HCT116 (cell line): ENCODE data around the gene ARL14. TPM values are rescaled to one million over a fixed set of nuclear protein-coding genes. Genes with fewer than 3 reads are reported as not detected.
"Not testable (repeated sequence)": the region's sequence is repeated elsewhere in the genome, so short reads cannot be mapped to it uniquely, and the experiment has no call there.

Experiments
- ATAC-seq: fragments of 200-7000 bp; cut with Tn5 transposase; 2 replicates; pipeline ENCODE4 v1.9.1; 2020; ENCODE audit warnings: mild to moderate bottlenecking, moderate library complexity
- BruUV-seq: library from RNA; stranded (reverse); fragments of 400-500 nt; replicated peaks from 2 replicates; lab custom pipeline; 2021; lab: Mats Ljungman, UMichigan
- CTCF ChIA-PET: fragments of 300-600 bp; sonication (Branson Sonifier 250); formaldehyde crosslinking; loops from one replicate; lab custom pipeline; 2021; ENCODE audit warnings: antibody characterized with exemption; lab: Charles Lee
- POLR2A ChIA-PET: fragments of 300-600, 350-600 bp; sonication (Branson Sonifier 250); formaldehyde crosslinking; loops from one replicate; lab custom pipeline; 2021; ENCODE audit warnings: antibody characterized with exemption; lab: Charles Lee
- RAD21 ChIA-PET, 2 experiments: fragments of 300-600 bp; sonication (Branson Sonifier 250); formaldehyde crosslinking; loops; one replicate each; lab custom pipeline; 2023; ENCODE audit warnings: low total read pairs in 2 of 2; ENCODE audit not compliant: uncharacterized antibody in 2 of 2, unreplicated experiment in 2 of 2, low non-redundant PET in 1 of 2; lab: Charles Lee
- DNase-seq: peaks from one replicate; pipeline ENCODE4 v3.0.0-alpha.2; 2010; ENCODE audit warnings: low read depth, low spot score
- H2AFZ ChIP-seq: fragments of 200-600 bp; shearing (Covaris generic), sonication (generic); 2 replicates; pipeline ENCODE4 v1.6.1; 2017; ENCODE audit warnings: low read depth, mixed run types, mixed read lengths, antibody characterized with exemption, low read length; ENCODE audit not compliant: poor library complexity, severe bottlenecking
- H3K27ac ChIP-seq: 2 replicates; pipeline ENCODE4 v1.5.1; 2012; ENCODE audit warnings: low read depth, low read length
- H3K27me3 ChIP-seq: fragments of 200-600 bp; sonication (generic); 2 replicates; pipeline ENCODE4 v1.6.1; 2016; ENCODE audit warnings: mixed run types, low read length, mixed read lengths; ENCODE audit not compliant: insufficient read depth
- H3K36me3 ChIP-seq, 2 experiments: fragments of 200-500 bp in 1 of 2; fragments of 200-600 bp in 1 of 2; sonication (Bioruptor generic) in 1 of 2; sonication (generic) in 1 of 2; 2 replicates each; pipeline versions ENCODE4 v1.5.1 to v1.6.1; 2014 to 2016; ENCODE audit warnings: low read length in 2 of 2, inconsistent platforms in 1 of 2, mixed read lengths in 1 of 2, mixed run types in 1 of 2; ENCODE audit not compliant: insufficient read depth in 2 of 2, control insufficient read depth in 1 of 2
- H3K4me1 ChIP-seq, 2 experiments: fragments of 200-600 bp in 1 of 2; sonication (generic) in 1 of 2; 2 replicates each; pipeline versions ENCODE4 v1.5.1 to v1.6.1; 2012 to 2017; ENCODE audit warnings: low read length in 2 of 2, inconsistent platforms in 1 of 2, mild to moderate bottlenecking in 1 of 2, mixed read lengths in 1 of 2, mixed run types in 1 of 2, moderate library complexity in 1 of 2; ENCODE audit not compliant: insufficient read depth in 2 of 2, control insufficient read depth in 1 of 2
- H3K4me2 ChIP-seq: fragments of 200-600 bp; sonication (generic); 2 replicates; pipeline ENCODE4 v1.6.1; 2017; ENCODE audit warnings: mixed run types, low read length, mixed read lengths
- H3K4me3 ChIP-seq, 2 experiments: fragments of 200-600 bp in 1 of 2; sonication (generic) in 1 of 2; replicated peaks in 1 of 2; 2 replicates each; pipeline ENCODE4 v1.5.1; 2011 to 2016; ENCODE audit warnings: low read length in 2 of 2, control low read depth in 1 of 2, low read depth in 1 of 2, mild to moderate bottlenecking in 1 of 2, mixed read lengths in 1 of 2, mixed run types in 1 of 2
- H3K79me2 ChIP-seq: fragments of 200-600 bp; sonication (generic); 2 replicates; pipeline ENCODE4 v1.6.1; 2017; ENCODE audit warnings: mild to moderate bottlenecking, mixed run types, low read length, moderate library complexity, mixed read lengths; ENCODE audit not compliant: insufficient read depth
- H3K9ac ChIP-seq: fragments of 200-600 bp; sonication (generic); 2 replicates; pipeline ENCODE4 v1.6.1; 2016; ENCODE audit warnings: low read length, mixed read lengths
- H3K9me2 ChIP-seq: fragments of 200-600 bp; sonication (generic), shearing (Covaris generic); 2 replicates; pipeline ENCODE4 v1.6.1; 2017; ENCODE audit warnings: mixed run types, mild to moderate bottlenecking, moderate library complexity; ENCODE audit not compliant: insufficient read depth
- H3K9me3 ChIP-seq, 2 experiments: fragments of 200-500 bp in 1 of 2; fragments of 200-600 bp in 1 of 2; sonication (Bioruptor generic) in 1 of 2; sonication (generic) in 1 of 2; 2 replicates each; pipeline ENCODE4 v1.6.1; 2014 to 2017; ENCODE audit warnings: low read length in 2 of 2, mixed read lengths in 2 of 2, inconsistent platforms in 1 of 2, low read depth in 1 of 2, mild to moderate bottlenecking in 1 of 2, mixed run types in 1 of 2, moderate library complexity in 1 of 2; ENCODE audit not compliant: control insufficient read depth in 1 of 2, insufficient read depth in 1 of 2
- H4K20me1 ChIP-seq: fragments of 200-600 bp; sonication (generic), shearing (Covaris generic); 2 replicates; pipeline ENCODE4 v1.6.1; 2017; ENCODE audit warnings: mixed run types, mild to moderate bottlenecking, moderate library complexity; ENCODE audit not compliant: insufficient read depth
- CBX3 ChIP-seq: IDR thresholded peaks from 2 replicates; pipeline ENCODE4 v1.6.1; 2012; ENCODE audit warnings: low read depth
- CEBPB ChIP-seq: IDR thresholded peaks from 2 replicates; pipeline ENCODE4 v1.6.1; 2012; ENCODE audit warnings: low read depth
- ELF1 ChIP-seq: IDR thresholded peaks from 2 replicates; pipeline ENCODE4 v1.6.1; 2012; ENCODE audit warnings: low read depth, borderline replicate concordance
- EZH2 ChIP-seq: fragments of 200-600 bp; sonication (generic); IDR thresholded peaks from 2 replicates; pipeline ENCODE4 v1.6.1; 2017; ENCODE audit warnings: antibody characterized with exemption, mixed run types
- EZH2phosphoT487 ChIP-seq: fragments of 200-600 bp; IDR thresholded peaks from 2 replicates; pipeline ENCODE4 v1.6.1; 2018; ENCODE audit warnings: antibody characterized with exemption, borderline replicate concordance
- POLR2A ChIP-seq: IDR thresholded peaks from 2 replicates; pipeline ENCODE4 v1.7.0; 2011; ENCODE audit warnings: borderline replicate concordance; ENCODE audit not compliant: insufficient read depth, insufficient read length; ENCODE audit errors: extremely low read depth
- POLR2AphosphoS5 ChIP-seq: IDR thresholded peaks from 2 replicates; pipeline ENCODE4 v1.6.1; 2011; ENCODE audit warnings: mild to moderate bottlenecking, low read depth, low read length, moderate library complexity
- REST ChIP-seq: IDR thresholded peaks from 2 replicates; pipeline ENCODE4 v1.6.1; 2012; ENCODE audit warnings: low read depth
- SIN3A ChIP-seq: IDR thresholded peaks from 2 replicates; pipeline ENCODE4 v1.6.1; 2012; ENCODE audit warnings: low read depth
- SP1 ChIP-seq: IDR thresholded peaks from 2 replicates; pipeline ENCODE4 v1.6.1; 2012; ENCODE audit warnings: low read depth
- TCF7L2 ChIP-seq: IDR thresholded peaks from 2 replicates; pipeline ENCODE4 v1.7.0; 2011; ENCODE audit warnings: borderline replicate concordance, inconsistent platforms; ENCODE audit not compliant: insufficient read depth, insufficient read length; ENCODE audit errors: extremely low read depth
- ZFX ChIP-seq: fragments of 450-650 bp; IDR thresholded peaks from 2 replicates; pipeline ENCODE4 v1.6.1; 2017
- intact Hi-C: fragments of 100-400 bp; cut with micrococcal nuclease; formaldehyde crosslinking; loops from 2 replicates; pipeline ENCODE4 v1.10.0; 2022
- total RNA-seq: library from RNA; stranded (reverse); gene quantifications from one replicate; pipeline ENCODE4 v1.2.1, GENCODE V29; 2021; ENCODE audit not compliant: unreplicated experiment

Gene ARL14
- total RNA-seq, 1 experiment from 2014 or later = 0.42 TPM

- intact Hi-C loops = loop anchor here (5.0 to 10.0 kb wide), 3 partner anchors 565 to 713 kb away; no protein-coding TSS in a partner anchor
- no peaks in the 10 kb centered on the region for H3K27me3 ChIP-seq
- ATAC-seq (no peak), DNase-seq (no peak)
- no peaks in the 10 kb centered on the region for H3K9me2 ChIP-seq
- ChIA-PET CTCF (interaction anchor here (1.1 kb wide), 1 partner anchor 16 kb away, joined by 3 read pairs; no protein-coding TSS in a partner anchor), RAD21 (no interaction called here), POLR2A (no interaction called here)
- no peak overlapping the region for H3K9ac ChIP-seq
- no peaks in the 10 kb centered on the region for H3K36me3 ChIP-seq
- no peaks in the 10 kb centered on the region for H3K4me1 ChIP-seq
- H3K4me3 ChIP-seq = no peak overlapping the region
- H4K20me1 ChIP-seq = no peaks in the 10 kb centered on the region
- no peak overlapping the region for H2AFZ ChIP-seq
- H3K9me3 ChIP-seq = no peaks in the 10 kb centered on the region
- no peak overlapping the region for H3K4me2 ChIP-seq
- TF ChIP-seq POLR2AphosphoS5 = no peak
- TF ChIP-seq CBX3 = no peak
- no peak for TF ChIP-seq ELF1
- no peak for TF ChIP-seq REST
- no peak for TF ChIP-seq CEBPB
- no peak for TF ChIP-seq SIN3A
- TF ChIP-seq EZH2 = no peak
- no peak for TF ChIP-seq ZFX
- no peak for TF ChIP-seq SP1
- TF ChIP-seq POLR2A = no peak
- no peak for TF ChIP-seq TCF7L2
- no peak for TF ChIP-seq EZH2phosphoT487
- BruUV-seq = no TSS peak
- no peak overlapping the region for H3K27ac ChIP-seq
- H3K79me2 ChIP-seq = no peaks in the 10 kb centered on the region
These were observed 32.7 kb downstream of the ARL14 start for GRCh38 chr3:160709477-160710182.

- H3K9me2 ChIP-seq, CTCF ChIA-PET, H3K4me2 ChIP-seq, H3K79me2 ChIP-seq, POLR2A ChIA-PET, H3K4me3 ChIP-seq, ATAC-seq, H2AFZ ChIP-seq, intact Hi-C loops, H3K36me3 ChIP-seq, H4K20me1 ChIP-seq, H3K27me3 ChIP-seq, RAD21 ChIA-PET, BruUV-seq, H3K27ac ChIP-seq, DNase-seq, H3K9me3 ChIP-seq, H3K9ac ChIP-seq, H3K4me1 ChIP-seq: not testable (repeated sequence)
These were observed 36.2 kb downstream of the ARL14 start for GRCh38 chr3:160713144-160713543.
